Measurements from ENCODE around the gene SULT1C4.
"Not testable (repeated sequence)": the region's sequence is repeated elsewhere in the genome, so short reads cannot be mapped to it uniquely, and the experiment has no call there.

SULT1C4 gene

DNA sequence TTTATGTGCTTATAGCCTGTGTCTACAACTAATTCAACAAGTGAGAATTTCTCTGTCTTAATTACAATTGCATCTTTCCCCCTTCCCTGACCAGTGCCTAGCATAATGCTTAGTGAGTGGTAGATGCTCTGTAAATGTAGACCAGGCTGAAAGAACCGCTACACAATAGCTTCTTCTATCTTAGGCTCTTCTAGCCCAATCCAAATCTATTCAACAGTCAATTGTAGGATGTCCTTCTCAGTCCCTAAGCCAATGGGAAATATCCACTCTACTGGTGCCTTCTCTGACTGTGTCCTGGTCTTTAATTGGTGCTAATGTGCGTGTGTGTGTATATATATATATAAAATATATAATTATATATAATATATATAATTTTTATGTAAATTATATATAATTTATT lies 37.2 kb downstream of the SULT1C4 start:
- DNase-seq, result no peak

DNA sequence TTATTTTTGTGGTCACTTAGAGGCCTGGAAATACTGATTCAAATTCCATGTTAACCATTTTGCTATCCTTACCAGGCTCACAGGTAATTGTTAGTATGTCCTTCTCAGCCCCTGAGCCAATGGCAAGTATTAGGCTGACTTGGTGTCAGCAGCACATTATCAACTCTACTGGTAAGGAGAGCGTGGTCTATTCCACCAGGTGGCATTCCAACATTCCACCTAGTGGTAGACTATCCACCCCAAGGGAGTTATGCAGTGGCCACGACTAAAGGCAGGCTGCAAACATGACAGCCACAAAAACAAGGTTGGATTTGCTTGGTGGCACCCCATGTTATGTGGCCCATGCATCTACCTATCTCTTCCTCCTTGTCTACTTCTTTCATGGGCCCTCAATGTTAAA lies 39.5 kb downstream of the SULT1C4 start:
- no peak for DNase-seq

DNA sequence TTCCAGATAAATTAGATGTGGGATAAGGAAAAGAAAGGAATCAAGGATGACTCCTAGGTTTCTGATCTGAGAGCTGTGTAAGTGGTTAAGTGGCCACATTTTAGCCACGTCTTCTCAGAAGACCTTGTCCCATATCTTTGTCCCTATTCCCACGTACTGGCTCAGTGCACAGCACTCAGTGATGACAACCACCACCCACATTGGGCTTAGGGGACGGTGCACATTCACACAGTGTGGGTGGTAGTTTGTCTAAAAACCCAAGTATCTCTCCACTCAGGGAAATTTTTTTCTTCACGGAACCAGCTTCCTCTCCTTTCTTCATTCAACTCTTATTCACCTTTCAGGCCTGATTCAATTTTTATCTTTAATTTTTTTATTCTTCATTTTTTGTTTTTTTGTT lies 40.7 kb downstream of the SULT1C4 start:
- DNase-seq, result no peak

DNA sequence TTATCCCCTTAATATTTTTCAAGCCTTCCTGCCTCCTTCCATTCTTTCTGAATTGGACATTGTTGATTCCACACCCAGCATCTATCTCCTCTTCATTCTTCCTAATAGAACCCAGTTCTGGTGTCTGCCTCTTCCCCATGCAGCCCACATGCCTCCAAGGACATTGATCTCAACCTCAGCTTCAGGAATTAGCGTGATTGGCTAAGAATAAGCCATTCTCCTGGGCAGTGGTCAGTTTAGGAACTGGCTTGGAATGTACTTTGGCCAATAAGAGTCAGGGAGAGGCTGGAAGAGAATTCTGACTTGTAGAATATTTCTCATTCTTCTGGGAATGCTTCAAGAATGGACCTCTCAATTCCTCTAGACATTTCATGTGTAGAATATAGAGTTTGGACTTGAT lies 45.3 kb downstream of the SULT1C4 start:
- no peak for DNase-seq

DNA sequence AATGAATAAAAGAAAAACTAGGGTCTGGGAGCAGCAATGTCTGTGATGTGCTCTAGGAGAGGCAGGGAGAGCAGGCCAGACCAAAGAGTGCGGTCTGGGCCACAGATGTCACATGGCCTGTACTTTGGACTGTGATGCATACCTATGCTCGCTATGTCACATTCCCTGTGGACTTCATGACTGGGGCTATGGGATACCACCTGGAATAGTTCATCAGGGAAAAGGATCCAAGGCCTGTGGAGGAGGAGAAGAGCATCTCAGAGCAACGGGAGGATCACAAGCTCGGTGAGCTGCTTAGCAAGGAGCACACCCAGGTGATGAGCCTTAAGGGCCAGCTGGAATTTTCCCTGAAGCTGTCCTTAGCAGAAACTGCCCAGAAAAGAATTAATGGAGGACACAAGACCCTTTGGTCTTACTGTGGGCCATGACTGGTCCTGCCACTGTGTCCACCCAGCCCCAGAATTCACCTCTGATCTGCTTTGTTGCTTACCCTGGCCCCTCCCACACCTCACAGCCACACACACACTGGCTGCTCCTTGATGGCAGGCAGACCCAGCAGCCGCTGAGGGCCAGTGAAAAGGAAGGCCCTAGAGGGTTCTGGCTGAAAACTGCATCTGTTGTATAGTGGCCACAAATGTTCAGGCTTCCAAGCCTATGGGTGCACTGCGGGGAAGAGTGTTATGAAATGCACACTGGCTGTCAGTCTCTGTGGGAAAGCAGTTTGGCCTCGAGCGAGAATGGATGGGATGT lies 45.9 kb downstream of the SULT1C4 start:
- no peak for DNase-seq

DNA sequence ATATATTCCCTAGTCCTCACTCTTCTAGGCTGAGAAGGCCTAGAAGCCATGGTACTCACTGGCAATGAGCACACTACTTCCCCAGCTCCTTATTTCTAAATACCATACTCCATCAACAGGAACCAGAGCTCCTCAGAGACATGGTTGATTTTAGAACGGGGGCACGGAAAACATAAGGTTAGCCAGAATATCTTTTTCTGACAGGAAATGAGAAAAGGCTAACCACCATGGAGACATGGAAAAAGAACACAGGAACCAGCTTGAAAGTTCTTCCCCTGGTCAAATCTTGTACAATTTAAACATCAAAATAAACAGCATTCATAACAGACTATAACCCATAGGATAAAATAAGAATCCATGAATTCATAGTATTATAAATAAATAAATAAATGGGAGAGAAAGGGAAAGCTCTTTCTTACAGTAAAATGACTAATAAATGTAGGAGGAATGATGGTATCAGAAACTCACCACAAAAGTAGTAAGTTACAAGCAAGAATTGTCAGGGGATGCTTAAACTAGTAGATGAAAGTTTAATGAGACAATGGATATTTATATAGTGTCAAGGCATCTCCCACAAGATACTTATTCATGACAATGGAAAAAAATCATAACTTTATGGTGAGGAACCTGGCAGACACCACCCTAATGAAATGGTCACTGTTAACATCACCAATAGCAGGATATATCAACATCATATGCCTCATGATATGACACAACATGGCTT lies 50.7 kb downstream of the SULT1C4 start:
- DNase-seq, result no peak

DNA sequence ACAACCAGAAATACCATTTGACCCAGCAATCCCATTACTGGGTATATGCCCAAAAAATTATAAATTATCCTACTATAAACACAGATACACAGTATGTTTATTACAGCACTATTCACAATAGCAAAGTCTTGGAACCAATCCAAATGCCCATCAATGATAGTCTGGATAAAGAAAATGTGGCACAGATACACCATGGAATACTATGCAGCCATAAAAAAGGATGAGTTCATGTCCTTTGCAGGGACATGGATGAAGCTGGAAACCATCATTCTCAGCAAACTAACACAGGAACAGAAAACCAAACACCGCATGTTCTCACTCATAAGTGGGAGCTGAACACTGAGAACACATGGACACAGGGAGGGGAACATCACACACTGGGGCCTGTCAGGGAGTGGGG lies 57.8 kb downstream of the SULT1C4 start:
- not testable (repeated sequence) for DNase-seq

DNA sequence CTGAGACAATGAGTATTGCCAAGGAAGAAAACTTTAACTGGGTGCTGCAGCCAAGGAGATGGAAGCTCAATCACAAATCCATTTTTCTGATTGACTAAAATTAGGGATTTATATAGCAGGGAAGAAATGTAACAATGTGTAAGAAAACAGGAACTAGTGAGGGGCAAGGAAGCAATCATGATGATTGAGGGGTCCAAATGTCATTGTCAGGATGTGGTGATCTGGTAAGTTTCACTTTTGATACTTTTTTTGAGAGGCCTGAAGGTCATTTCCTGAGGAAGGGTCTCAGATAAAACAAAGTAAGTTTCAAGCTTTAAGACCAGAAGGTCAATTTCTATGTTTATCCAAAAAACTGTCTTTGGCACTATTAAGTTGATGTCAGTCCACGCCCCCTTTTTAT lies 59.2 kb downstream of the SULT1C4 start:
- no peak for DNase-seq

Measured in activated CD4-positive, alpha-beta T cell treated with anti-CD3 and anti-CD28 coated beads, Interleukin-2, Interleukin-6, amounts not matched to agents 100 ng/mL and 50 ng/mL, durations not matched to agents 16 hours and 8 hours (primary cell).